ENCODE data around the gene BTNL3. TPM values are rescaled to one million over a fixed set of nuclear protein-coding genes. Genes with fewer than 3 reads are reported as not detected.
"Not testable (repeated sequence)": the region's sequence is repeated elsewhere in the genome, so short reads cannot be mapped to it uniquely, and the experiment has no call there.

The BTNL3 gene
- total RNA-seq, 1 experiment from 2014 or later: not detected

GRCh38 chr5:181044662-181045305 lies 56.1 kb downstream of the BTNL3 start:
- peaks cover 54% of the 10 kb centered on the region for H3K27me3 Mint-ChIP-seq (ENCODE audit: insufficient read depth, unreplicated experiment)

GRCh38 chr5:181045316-181045715 lies 56.7 kb downstream of the BTNL3 start:
- Mint-ChIP-seq H3K4me3 (ENCODE audit: unreplicated experiment) (no peak overlapping the region), H3K4me1 (ENCODE audit: insufficient read depth, unreplicated experiment) (peaks cover 5% of the 10 kb centered on the region), H3K27ac (ENCODE audit: low read depth, unreplicated experiment) (no peak overlapping the region), H3K9me3 (ENCODE audit: unreplicated experiment) (no peaks in the 10 kb centered on the region), H3K36me3 (ENCODE audit: insufficient read depth, unreplicated experiment) (no peaks in the 10 kb centered on the region), H3K27me3 (ENCODE audit: insufficient read depth, unreplicated experiment) (peaks cover 53% of the 10 kb centered on the region)
- no TSS peak for BruUV-seq (replicated peaks)
- intact Hi-C loops (cut with micrococcal nuclease): no loop called here
- ChIA-PET POLR2A (no interaction called here), CTCF (interaction anchor here (0.6 to 1.1 kb wide), 2 partner anchors 10 to 176 kb away, joined by 3 read pairs; no protein-coding TSS in a partner anchor)
- no peak for DNase-seq (ENCODE audit: unreplicated experiment)
- TF ChIP-seq CTCF (IDR thresholded peaks at IDR 0.05; ENCODE audit: unreplicated experiment): no peak

More at GRCh38 chr5:181044662-181045305, 56.1 kb downstream of the BTNL3 start:
- Mint-ChIP-seq H3K4me1 (ENCODE audit: insufficient read depth, unreplicated experiment) (peaks cover 5% of the 10 kb centered on the region), H3K9me3 (ENCODE audit: unreplicated experiment) (no peaks in the 10 kb centered on the region), H3K27ac (ENCODE audit: low read depth, unreplicated experiment) (no peak overlapping the region), H3K36me3 (ENCODE audit: insufficient read depth, unreplicated experiment) (no peaks in the 10 kb centered on the region), H3K4me3 (ENCODE audit: unreplicated experiment) (no peak overlapping the region)
- POLR2A ChIA-PET: no interaction called here
- DNase-seq (ENCODE audit: unreplicated experiment): no peak
- BruUV-seq (replicated peaks): no TSS peak
- TF ChIP-seq CTCF (IDR thresholded peaks at IDR 0.05; ENCODE audit: unreplicated experiment): no peak
- intact Hi-C loops (cut with micrococcal nuclease): no loop called here
- CTCF ChIA-PET: interaction anchor here (0.6 to 1.1 kb wide), 2 partner anchors 9 to 175 kb away, joined by 3 read pairs; no protein-coding TSS in a partner anchor

GRCh38 chr5:181045857-181046256 lies 57.2 kb downstream of the BTNL3 start:
- intact Hi-C loops (cut with micrococcal nuclease); H3K9me3 Mint-ChIP-seq (ENCODE audit: unreplicated experiment); H3K27ac Mint-ChIP-seq (ENCODE audit: low read depth, unreplicated experiment): not testable (repeated sequence)

GRCh38 chr5:181047288-181047687 lies 58.6 kb downstream of the BTNL3 start:
- H3K4me3 Mint-ChIP-seq (ENCODE audit: unreplicated experiment): no peak overlapping the region
- H3K27ac Mint-ChIP-seq (ENCODE audit: low read depth, unreplicated experiment): no peak overlapping the region
- peaks cover 46% of the 10 kb centered on the region for H3K27me3 Mint-ChIP-seq (ENCODE audit: insufficient read depth, unreplicated experiment)
- CTCF ChIA-PET: no interaction called here
- POLR2A ChIA-PET: interaction anchor here (0.6 kb wide), 1 partner anchor 13 kb away, joined by 4 read pairs; no protein-coding TSS in a partner anchor
- BruUV-seq (replicated peaks): no TSS peak
- no peaks in the 10 kb centered on the region for H3K36me3 Mint-ChIP-seq (ENCODE audit: insufficient read depth, unreplicated experiment)
- no peaks in the 10 kb centered on the region for H3K9me3 Mint-ChIP-seq (ENCODE audit: unreplicated experiment)
- DNase-seq (ENCODE audit: unreplicated experiment): no peak
- TF ChIP-seq CTCF (IDR thresholded peaks at IDR 0.05; ENCODE audit: unreplicated experiment): no peak
- H3K4me1 Mint-ChIP-seq (ENCODE audit: insufficient read depth, unreplicated experiment): peaks cover 9% of the 10 kb centered on the region
- intact Hi-C loops (cut with micrococcal nuclease): no loop called here

More at GRCh38 chr5:181045857-181046256, 57.2 kb downstream of the BTNL3 start:
- H3K36me3 Mint-ChIP-seq (ENCODE audit: insufficient read depth, unreplicated experiment); H3K4me3 Mint-ChIP-seq (ENCODE audit: unreplicated experiment); H3K4me1 Mint-ChIP-seq (ENCODE audit: insufficient read depth, unreplicated experiment); DNase-seq (ENCODE audit: unreplicated experiment); POLR2A ChIA-PET; BruUV-seq (replicated peaks): not testable (repeated sequence)
- CTCF ChIA-PET: interaction anchor here (1.1 kb wide), 1 partner anchor 10 kb away, joined by 3 read pairs; no protein-coding TSS in a partner anchor
- peaks cover 47% of the 10 kb centered on the region for H3K27me3 Mint-ChIP-seq (ENCODE audit: insufficient read depth, unreplicated experiment)
